ENCODE data around the gene RFFL.
"Not testable (repeated sequence)": the region's sequence is repeated elsewhere in the genome, so short reads cannot be mapped to it uniquely, and the experiment has no call there.

RFFL gene

DNA sequence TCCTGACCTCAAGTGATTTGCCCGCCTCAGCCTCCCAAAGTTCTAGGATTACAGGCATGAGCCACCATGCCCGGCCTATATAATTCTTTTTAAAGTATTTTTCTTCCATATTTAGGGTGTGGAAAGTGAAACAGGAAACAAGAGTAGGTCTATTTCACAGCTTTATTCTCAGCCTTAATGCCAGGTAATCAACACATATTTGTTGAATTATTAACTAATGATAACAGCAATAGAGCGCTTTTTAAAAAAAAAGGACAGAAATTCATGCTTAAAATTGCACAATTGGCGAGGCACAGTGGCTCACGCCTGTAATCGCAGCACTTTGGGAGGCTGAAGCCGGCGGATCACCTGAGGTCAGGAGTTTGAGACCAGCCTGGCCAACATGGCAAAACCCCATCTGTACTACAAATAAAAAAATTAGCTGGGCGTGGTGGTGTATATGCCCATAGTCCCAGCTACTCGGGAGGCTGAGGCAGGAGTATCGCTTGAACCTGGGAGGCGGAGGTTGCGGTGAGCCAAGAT lies 18.0 kb downstream of the RFFL start:
- not testable (repeated sequence) for DNase-seq

GRCh38 chr17:35044181-35044580 lies 19.3 kb downstream of the RFFL start:
- no peak for DNase-seq

- no peak for DNase-seq
Measured at GRCh38 chr17:35041390-35041789, 22.1 kb downstream of the RFFL start.

GRCh38 chr17:35038453-35038852 lies 25.1 kb downstream of the RFFL start:
- no peak for DNase-seq

- DNase-seq: no peak
Measured at GRCh38 chr17:35030780-35031179, 32.7 kb downstream of the RFFL start.

GRCh38 chr17:35028531-35029262 lies 34.8 kb downstream of the RFFL start:
- no peak for DNase-seq

DNA sequence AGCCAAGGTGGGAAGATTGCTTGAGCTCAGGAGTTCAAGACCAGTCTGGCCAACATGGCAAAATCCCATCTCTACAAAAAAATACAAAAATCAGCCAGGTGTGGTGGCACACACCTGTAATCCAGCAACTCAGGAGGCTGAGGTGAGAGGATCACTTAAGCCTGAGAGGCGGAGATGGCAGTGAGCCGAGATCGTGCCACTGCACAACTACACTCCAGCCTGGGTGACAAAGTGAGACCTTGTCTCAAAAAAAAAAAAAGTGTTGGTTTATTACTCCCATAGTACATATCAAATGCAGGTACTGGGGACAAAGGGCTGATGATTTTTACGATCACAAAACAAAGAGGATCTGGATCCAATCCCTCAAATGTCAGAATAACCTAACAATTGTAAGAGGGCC lies 35.4 kb downstream of the RFFL start:
- DNase-seq: not testable (repeated sequence)

GRCh38 chr17:35025541-35025940 lies 38.0 kb downstream of the RFFL start:
- no peak for DNase-seq

DNA sequence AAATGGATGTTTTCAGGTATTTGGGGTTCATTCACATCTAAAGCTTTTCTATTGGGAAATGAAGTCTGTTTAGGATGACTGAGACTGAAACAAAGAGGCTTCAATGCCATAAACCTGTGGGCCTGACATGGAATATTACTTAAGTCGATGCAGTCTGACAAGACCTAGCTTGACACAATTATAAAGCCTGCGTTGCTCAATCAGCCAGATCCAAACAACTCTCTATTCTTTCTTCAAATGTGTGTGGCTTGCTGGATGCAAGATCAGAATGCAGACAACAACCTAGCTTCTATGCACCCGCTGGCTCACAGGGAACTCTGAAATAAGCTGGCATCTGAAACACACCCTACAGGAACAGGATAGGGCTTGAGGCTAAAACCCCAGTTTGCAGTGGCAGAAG lies 40.0 kb downstream of the RFFL start:
- DNase-seq: no peak

- DNase-seq: peak; percentile 73
Measured at GRCh38 chr17:35022536-35023063, 40.9 kb downstream of the RFFL start.

- no peak for DNase-seq
Measured at GRCh38 chr17:35021520-35022380, 41.8 kb downstream of the RFFL start.

DNA sequence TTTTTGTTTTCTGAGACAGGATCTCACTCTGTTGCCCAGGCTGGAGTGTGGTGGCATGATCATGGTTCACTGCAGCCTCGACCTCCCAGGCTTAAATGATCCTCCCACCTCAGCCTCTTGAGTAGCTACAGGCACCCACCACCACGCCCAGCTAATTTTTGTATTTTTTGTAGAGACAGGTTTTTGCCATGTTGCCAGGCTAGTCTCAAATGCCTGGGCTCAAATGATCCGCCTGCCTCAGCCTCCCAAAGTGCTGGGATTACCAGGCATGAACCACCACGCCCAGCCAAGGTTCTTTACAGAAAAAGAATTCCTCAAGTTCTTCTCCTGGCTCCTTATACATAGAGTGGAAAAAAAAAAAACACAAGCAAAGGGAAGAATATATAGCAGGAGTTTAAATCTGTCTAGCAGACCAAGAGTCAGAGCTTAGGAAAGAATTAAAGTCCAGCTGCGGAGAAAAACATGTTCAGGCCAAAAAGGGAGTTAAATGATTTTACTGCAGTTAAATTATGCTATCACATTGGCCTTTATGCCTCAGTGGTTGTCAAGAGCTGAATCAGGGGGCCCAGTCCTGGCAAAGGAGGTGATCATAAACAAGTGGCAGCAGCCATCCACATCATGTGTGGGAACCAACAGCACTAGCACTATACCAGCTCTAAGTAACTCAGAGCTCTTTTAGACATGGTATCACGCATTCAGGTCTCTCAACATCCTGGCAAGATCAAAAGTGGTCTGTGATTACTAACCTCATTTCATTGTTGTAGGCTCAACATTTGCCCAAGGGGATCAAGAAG lies 43.9 kb downstream of the RFFL start:
- DNase-seq: no peak

DNA sequence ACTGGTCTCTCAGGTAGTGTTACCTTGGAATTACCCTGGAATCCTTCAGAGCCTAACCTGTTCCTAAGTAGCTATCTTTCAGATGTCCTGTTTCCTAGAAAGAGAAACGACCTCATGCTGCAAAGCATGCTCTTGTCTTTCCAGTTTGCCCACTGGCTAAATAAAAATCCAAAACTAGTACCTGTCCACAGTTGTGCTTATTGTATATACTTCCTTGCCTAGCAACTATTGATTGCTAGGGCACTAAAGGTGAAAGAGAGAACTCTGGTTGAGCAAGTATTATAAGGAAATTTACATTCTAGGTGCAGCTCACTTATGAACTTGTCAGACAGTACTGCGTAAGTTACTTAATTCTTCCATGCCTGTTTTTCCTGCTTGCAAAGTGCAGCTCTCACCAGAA lies 44.7 kb downstream of the RFFL start:
- no peak for DNase-seq

DNA sequence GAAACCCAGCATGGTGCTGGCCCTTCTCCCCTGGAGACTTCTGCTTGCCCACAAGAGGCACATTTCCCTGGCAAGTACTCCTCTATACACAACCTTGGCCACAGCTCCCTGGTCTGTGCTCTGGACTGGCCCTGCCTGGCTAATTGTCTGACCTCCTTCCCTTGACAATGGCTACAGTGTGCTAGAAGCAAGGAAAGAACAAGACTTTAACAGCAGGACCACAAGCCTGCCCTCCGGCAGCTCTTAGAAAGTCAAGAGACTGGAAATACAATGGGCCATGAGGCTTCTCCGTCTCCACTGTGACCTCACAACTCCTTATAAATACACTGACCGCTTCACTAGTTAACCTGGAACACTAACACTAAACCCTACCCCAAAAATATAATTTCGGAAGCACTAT lies 46.5 kb downstream of the RFFL start:
- DNase-seq: no peak

GRCh38 chr17:35016369-35016768 lies 47.1 kb downstream of the RFFL start:
- no peak for DNase-seq

GRCh38 chr17:35011671-35012216 lies 51.8 kb downstream of the RFFL start:
- DNase-seq: no peak

DNA sequence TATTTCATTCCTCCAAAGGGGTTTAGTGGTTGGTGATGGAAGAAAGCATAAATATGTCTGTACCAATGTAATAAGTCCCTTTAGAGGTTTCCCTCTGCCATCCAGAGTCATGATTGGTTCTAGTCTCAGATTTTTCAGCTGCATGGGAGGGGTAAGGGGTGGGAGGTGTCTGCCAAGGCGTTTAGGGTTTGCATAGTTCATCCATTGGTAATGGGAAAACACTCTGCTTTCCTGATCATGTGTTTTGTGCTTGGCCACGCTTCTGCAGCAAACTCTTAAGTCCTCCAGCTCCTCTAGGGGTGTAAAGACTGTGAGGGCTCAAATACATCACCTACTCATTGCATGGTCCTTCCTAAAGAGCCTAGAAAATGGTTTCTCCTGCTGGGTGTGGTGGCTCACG lies 53.4 kb downstream of the RFFL start:
- no peak for DNase-seq

DNA sequence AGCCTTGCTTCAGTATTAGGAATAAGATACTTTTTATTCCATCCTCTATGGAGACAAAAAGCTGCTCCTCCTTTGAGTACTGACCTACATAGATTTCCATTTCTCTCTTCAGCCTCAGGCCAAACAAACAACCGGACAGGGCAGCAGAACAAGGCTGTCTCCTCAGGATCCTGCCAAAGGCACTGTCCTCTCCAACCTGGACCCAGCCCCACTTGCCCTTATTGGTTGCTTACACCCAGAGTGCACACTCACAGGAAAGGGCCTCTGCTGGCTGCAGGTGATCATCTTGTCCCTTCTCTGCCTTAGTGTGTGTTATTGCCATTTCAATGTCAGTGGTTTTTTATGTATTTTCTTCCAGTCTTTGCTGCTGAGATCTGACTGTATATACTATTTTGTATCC lies 56.5 kb downstream of the RFFL start:
- no peak for DNase-seq

GRCh38 chr17:35006345-35006744 lies 57.2 kb downstream of the RFFL start:
- DNase-seq: no peak

GRCh38 chr17:35003778-35004177 lies 59.7 kb downstream of the RFFL start:
- no peak for DNase-seq

DNA sequence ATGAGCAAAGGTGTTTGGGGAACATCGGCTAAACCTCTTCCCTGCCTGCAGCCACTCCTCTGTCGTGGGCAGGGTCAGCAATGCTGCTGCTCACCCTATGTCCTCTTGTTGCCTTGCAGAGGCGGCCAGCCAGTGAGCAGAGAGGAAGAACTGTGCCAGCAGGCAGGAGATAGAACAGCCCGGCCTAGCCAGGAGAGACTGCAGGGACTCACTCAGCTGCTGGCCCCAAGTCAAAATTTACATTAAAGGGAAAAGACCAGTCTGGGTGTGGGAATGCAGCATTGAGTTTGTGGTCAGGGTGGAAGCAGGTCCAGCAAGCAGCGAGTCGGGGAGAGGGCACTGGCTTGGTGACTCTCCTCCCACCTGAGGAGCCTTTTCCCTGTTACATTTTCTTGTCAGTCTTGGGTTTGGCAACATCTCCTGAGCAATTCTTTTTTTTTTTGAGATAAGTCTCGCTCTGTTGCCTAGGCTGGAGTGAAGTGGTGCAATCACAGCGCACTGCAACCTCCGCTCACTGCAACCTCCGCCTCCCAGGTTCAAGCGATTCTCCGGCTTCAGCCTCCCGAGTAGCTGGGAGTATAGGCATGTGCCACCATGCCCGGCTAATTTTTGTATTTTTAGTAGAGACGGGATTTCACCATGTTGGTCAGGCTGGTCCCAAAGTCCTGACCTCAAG lies 60.5 kb downstream of the RFFL start:
- DNase-seq: no peak

- no peak for DNase-seq
Measured at GRCh38 chr17:35001549-35001948, 62.0 kb downstream of the RFFL start.
